ENCODE data around the gene SORBS1.
A peak's percentile ranks its signal among the peaks of the same experiment; 100 is the strongest.

DNA sequence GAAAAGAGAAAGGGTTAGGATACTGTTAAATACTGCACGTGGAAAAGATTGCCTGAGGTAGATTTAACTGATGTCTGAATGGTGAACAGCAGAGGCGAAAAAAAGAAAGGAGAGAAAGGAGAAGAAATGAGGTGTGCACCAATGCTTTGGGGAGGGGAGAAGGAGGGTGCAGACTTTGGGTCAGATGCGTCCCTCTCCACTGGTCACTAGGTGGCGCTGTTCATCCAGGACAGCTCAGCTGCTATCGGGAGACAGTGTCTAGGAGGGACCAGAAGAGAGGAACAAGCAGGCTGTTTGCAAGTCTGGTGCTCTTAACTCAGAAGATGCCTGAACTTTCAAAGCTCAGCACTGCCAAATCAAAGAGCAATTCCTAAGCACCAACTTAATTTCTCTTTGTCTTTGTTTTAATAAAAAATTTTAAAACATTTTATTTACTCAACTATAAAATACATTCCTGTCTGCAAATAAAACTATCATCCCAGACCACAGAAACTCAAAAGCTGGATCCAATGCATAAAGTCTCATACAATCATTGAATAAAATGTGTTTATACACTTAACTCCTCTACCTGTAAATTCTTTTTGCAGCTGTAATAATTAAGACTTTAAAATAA, 186.5 kb downstream of the SORBS1 start:
- TF ChIP-seq, protein P1, sequence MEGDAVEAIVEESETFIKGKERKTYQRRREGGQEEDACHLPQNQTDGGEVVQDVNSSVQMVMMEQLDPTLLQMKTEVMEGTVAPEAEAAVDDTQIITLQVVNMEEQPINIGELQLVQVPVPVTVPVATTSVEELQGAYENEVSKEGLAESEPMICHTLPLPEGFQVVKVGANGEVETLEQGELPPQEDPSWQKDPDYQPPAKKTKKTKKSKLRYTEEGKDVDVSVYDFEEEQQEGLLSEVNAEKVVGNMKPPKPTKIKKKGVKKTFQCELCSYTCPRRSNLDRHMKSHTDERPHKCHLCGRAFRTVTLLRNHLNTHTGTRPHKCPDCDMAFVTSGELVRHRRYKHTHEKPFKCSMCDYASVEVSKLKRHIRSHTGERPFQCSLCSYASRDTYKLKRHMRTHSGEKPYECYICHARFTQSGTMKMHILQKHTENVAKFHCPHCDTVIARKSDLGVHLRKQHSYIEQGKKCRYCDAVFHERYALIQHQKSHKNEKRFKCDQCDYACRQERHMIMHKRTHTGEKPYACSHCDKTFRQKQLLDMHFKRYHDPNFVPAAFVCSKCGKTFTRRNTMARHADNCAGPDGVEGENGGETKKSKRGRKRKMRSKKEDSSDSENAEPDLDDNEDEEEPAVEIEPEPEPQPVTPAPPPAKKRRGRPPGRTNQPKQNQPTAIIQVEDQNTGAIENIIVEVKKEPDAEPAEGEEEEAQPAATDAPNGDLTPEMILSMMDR (IDR thresholded peaks at IDR 0.05), result peak; percentile 70 to 72
- TF ChIP-seq POLR2A (IDR thresholded peaks at IDR 0.05), result no peak

Measured in suprapubic skin (tissue), 3 donors.